GM12875 (cell line): Measurements from ENCODE around the gene MYO3B.

Experiments used
- H3K4me3 ChIP-seq: one replicate; pipeline ENCODE4 v1.5.1; 2011; ENCODE audit warnings: low read depth, low read length, control low read depth
- CTCF ChIP-seq: IDR thresholded peaks from 2 replicates; pipeline ENCODE4 v1.5.1; 2011; ENCODE audit warnings: low read depth, mild to moderate bottlenecking, control low read depth, inconsistent platforms, low read length, moderate library complexity, borderline replicate concordance; ENCODE audit not compliant: insufficient read depth

Gene MYO3B

GRCh38 chr2:170162271-170162632 lies 15.7 kb upstream of the MYO3B start:
- no peak overlapping the region for H3K4me3 ChIP-seq
- no peak for TF ChIP-seq CTCF

GRCh38 chr2:170163411-170164065 lies 14.4 kb upstream of the MYO3B start:
- H3K4me3 ChIP-seq, result no peak overlapping the region
- TF ChIP-seq CTCF, result no peak

GRCh38 chr2:170165129-170165528 lies 12.8 kb upstream of the MYO3B start:
- TF ChIP-seq CTCF, result no peak
- H3K4me3 ChIP-seq, result no peak overlapping the region

- TF ChIP-seq CTCF, result no peak
Measured at GRCh38 chr2:170166735-170167134, 11.2 kb upstream of the MYO3B start.

GRCh38 chr2:170170281-170171040 lies 7.5 kb upstream of the MYO3B start:
- TF ChIP-seq CTCF, result no peak
- H3K4me3 ChIP-seq, result no peak overlapping the region

More at GRCh38 chr2:170166735-170167134, 11.2 kb upstream of the MYO3B start:
- no peak overlapping the region for H3K4me3 ChIP-seq

GRCh38 chr2:170176212-170176611 lies 1.7 kb upstream of the MYO3B start:
- TF ChIP-seq CTCF, result no peak
- no peak overlapping the region for H3K4me3 ChIP-seq
